HepG2 (cell line): ENCODE data around the gene ANO9. TPM values are rescaled to one million over a fixed set of nuclear protein-coding genes. Genes with fewer than 3 reads are reported as not detected.

Experiments used
- HNRNPLL ChIP-seq: fragments of 200-400 bp; formaldehyde crosslinking; IDR thresholded peaks from 2 replicates; pipeline ENCODE4 v1.6.1; 2017; ENCODE audit warnings: mild to moderate bottlenecking, low read depth, low read length; ENCODE audit not compliant: poor library complexity, severe bottlenecking
- HNRNPUL1 ChIP-seq: fragments of 200-400 bp; formaldehyde crosslinking; IDR thresholded peaks from 2 replicates; pipeline ENCODE4 v1.6.1; 2017; ENCODE audit warnings: low read depth, mild to moderate bottlenecking, low read length, moderate library complexity
- IRF2 ChIP-seq: IDR thresholded peaks from 2 replicates; pipeline ENCODE4 v1.6.1; 2018; ENCODE audit warnings: missing genetic modification reagents, missing compliant biosample characterization
- MZF1 ChIP-seq: sonication (generic); formaldehyde crosslinking; IDR thresholded peaks from 2 replicates; pipeline ENCODE4 v1.8.1; 2023; ENCODE audit warnings: mild to moderate bottlenecking, missing genetic modification reagents, borderline replicate concordance
- NFE2L1 ChIP-seq: sonication (generic); formaldehyde crosslinking; IDR thresholded peaks from 2 replicates; pipeline ENCODE4 v1.4.0; 2020; ENCODE audit warnings: missing genetic modification reagents, mild to moderate bottlenecking, borderline replicate concordance
- NONO ChIP-seq, 2 experiments: fragments of 450-650 bp in 1 of 2; sonication (generic) in 1 of 2; formaldehyde crosslinking in 1 of 2; IDR thresholded peaks in 1 of 2; conservative IDR thresholded peaks in 1 of 2; 2 replicates each; pipeline versions ENCODE4 v1.6.1 to v1.8.0; 2017 to 2022; ENCODE audit warnings: mild to moderate bottlenecking in 1 of 2, missing genetic modification reagents in 1 of 2, moderate library complexity in 1 of 2
- NPAS2 ChIP-seq: sonication (generic); formaldehyde crosslinking; IDR thresholded peaks from 2 replicates; pipeline ENCODE4 v1.8.0; 2022; ENCODE audit warnings: mild to moderate bottlenecking, missing genetic modification reagents, borderline replicate concordance
- POGZ ChIP-seq: sonication (generic); formaldehyde crosslinking; IDR thresholded peaks from 2 replicates; pipeline ENCODE4 v1.4.0; 2020; ENCODE audit warnings: mild to moderate bottlenecking, missing genetic modification reagents
- SSRP1 ChIP-seq: IDR thresholded peaks from 2 replicates; pipeline ENCODE4 v1.6.1; 2016; ENCODE audit warnings: control low read depth
- XBP1 ChIP-seq: sonication (generic); formaldehyde crosslinking; IDR thresholded peaks from 2 replicates; pipeline ENCODE4 v1.5.0; 2020; ENCODE audit warnings: missing genetic modification reagents
- ZNF431 ChIP-seq: sonication (generic); formaldehyde crosslinking; IDR thresholded peaks from 2 replicates; pipeline ENCODE4 v1.9.0; 2022; ENCODE audit warnings: missing genetic modification reagents, low read depth, mild to moderate bottlenecking, borderline replicate concordance
- ZNF546 ChIP-seq: sonication (generic); formaldehyde crosslinking; conservative IDR thresholded peaks from 2 replicates; pipeline ENCODE4 v1.8.1; 2023; ENCODE audit warnings: mild to moderate bottlenecking, missing genetic modification reagents
- ZNF652 ChIP-seq: IDR thresholded peaks from 2 replicates; pipeline ENCODE4 v1.6.1; 2016; ENCODE audit warnings: low read depth, borderline replicate concordance
- ZNF7 ChIP-seq: IDR thresholded peaks from 2 replicates; pipeline ENCODE4 v1.6.1; 2016; ENCODE audit warnings: missing biosample characterization, missing genetic modification reagents
- polyA plus RNA-seq, 8 experiments: library from polyadenylated mRNA; depleted of rRNA in 3 of 8; stranded (reverse) in 7 of 8; unstranded in 1 of 8; fragments of >200 nt; fragmentation: Illumina TruSeq in 4 of 8; extraction: Trizol in 4 of 8; gene quantifications; 2 replicates each; pipeline versions ENCODE4 v1.2.1 to v1.2.3, GENCODE V29; 2011 to 2016; ENCODE audit warnings: low read depth in 4 of 8, missing spikeins in 1 of 8, mixed read lengths in 1 of 8; ENCODE audit not compliant: insufficient read depth in 1 of 8
- total RNA-seq, 5 experiments: library from RNA; depleted of rRNA; stranded (reverse); fragments of >200 nt; fragmentation: Illumina TruSeq; extraction: Trizol; gene quantifications; 2 replicates each; pipeline ENCODE4 v1.2.3, GENCODE V29; 2016; ENCODE audit warnings: low read depth in 1 of 5
- TF ChIP-seq, protein P1 (sequence below): sonication (generic); formaldehyde crosslinking; IDR thresholded peaks from 2 replicates; pipeline ENCODE4 v1.4.0; 2020; ENCODE audit warnings: mild to moderate bottlenecking, missing genetic modification reagents
- TF ChIP-seq, protein P2 (sequence below): sonication (generic); formaldehyde crosslinking; IDR thresholded peaks from 2 replicates; pipeline ENCODE4; 2020; ENCODE audit warnings: missing genetic modification reagents, mild to moderate bottlenecking, borderline replicate concordance
- TF ChIP-seq, protein P3 (sequence below): sonication (generic); formaldehyde crosslinking; IDR thresholded peaks from 2 replicates; pipeline ENCODE4 v1.4.0; 2020; ENCODE audit warnings: missing genetic modification reagents
- TF ChIP-seq, protein P4 (sequence below): IDR thresholded peaks from 2 replicates; pipeline ENCODE4 v1.6.1; 2016; ENCODE audit warnings: missing genetic modification reagents, missing compliant biosample characterization
- TF ChIP-seq, protein P5 (sequence below): sonication (generic); formaldehyde crosslinking; IDR thresholded peaks from 2 replicates; pipeline ENCODE4 v1.4.0; 2020; ENCODE audit warnings: missing genetic modification reagents, mild to moderate bottlenecking, borderline replicate concordance

ANO9 gene
- total and polyA plus RNA-seq, 2 of the 13 experiments (the other 11 are each of a cell fraction or from before 2014, with no cell fraction given), result 8.9 to 14.3 TPM

DNA sequence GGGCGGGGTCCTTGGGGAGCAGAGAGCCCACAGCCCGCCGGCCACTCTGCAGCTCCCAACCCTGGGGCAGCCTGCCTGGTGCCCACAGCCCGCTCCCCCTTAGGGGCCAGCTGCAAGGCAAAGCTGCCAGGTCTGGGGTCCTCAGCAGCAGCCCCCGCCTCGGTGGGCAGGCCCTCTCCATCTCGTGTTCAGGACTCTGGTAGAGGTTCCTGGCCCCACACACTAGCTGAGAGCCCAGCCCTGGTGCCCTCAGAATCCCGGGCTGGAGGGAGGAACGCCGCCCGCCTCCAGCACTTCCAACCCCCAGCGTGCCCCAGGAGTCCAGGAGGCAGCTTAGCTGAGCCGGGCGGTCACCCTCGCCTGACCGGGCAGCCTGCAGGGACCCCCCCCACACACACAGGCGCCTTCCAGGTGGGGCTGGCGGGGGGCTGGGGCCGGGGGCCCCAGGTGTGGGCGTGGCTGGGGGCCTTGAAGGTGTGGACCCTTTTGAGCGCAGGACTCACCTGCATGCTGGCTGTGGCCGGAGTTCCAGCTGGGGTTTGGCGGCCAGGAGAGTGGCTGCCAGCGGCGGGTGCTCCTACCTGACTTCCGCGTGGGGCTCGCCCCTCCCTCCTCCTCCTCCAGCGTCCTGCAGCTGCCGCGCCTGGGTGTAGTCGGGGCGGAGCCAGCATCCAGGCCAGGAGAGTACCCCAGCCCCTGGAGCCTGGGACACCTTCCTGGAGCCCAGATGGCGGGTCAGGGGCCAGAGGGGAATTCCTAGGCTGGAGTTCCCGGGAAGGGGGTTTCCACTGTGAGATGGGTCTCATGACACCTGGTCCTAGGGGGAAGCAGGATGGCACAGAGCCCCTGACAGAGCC lies at the start of gene ANO9 (continued):
- TF ChIP-seq, protein P1, sequence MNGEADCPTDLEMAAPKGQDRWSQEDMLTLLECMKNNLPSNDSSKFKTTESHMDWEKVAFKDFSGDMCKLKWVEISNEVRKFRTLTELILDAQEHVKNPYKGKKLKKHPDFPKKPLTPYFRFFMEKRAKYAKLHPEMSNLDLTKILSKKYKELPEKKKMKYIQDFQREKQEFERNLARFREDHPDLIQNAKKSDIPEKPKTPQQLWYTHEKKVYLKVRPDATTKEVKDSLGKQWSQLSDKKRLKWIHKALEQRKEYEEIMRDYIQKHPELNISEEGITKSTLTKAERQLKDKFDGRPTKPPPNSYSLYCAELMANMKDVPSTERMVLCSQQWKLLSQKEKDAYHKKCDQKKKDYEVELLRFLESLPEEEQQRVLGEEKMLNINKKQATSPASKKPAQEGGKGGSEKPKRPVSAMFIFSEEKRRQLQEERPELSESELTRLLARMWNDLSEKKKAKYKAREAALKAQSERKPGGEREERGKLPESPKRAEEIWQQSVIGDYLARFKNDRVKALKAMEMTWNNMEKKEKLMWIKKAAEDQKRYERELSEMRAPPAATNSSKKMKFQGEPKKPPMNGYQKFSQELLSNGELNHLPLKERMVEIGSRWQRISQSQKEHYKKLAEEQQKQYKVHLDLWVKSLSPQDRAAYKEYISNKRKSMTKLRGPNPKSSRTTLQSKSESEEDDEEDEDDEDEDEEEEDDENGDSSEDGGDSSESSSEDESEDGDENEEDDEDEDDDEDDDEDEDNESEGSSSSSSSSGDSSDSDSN (CRISPR knock-in tag), result 0 out of 2 replicates have a peak, but pooled peaks have one; percentile 14
- TF ChIP-seq ZNF431 (no peak), NONO (IDR thresholded peaks at IDR 0.05) (no peak), NONO (CRISPR knock-in tag; conservative IDR thresholded peaks at IDR 0.05) (no peak), NFE2L1 (CRISPR knock-in tag) (no peak), ZNF546 (no peak), ZNF7 (CRISPR knock-in tag) (no peak), HNRNPUL1 (no peak), POGZ (CRISPR knock-in tag) (no peak), NPAS2 (CRISPR knock-in tag) (no peak), ZNF652 (CRISPR knock-in tag) (no peak), SSRP1 (no peak), IRF2 (no peak), XBP1 (CRISPR knock-in tag) (no peak), HNRNPLL (peak; percentile 24), MZF1 (CRISPR knock-in tag) (no peak)
- TF ChIP-seq, protein P2, sequence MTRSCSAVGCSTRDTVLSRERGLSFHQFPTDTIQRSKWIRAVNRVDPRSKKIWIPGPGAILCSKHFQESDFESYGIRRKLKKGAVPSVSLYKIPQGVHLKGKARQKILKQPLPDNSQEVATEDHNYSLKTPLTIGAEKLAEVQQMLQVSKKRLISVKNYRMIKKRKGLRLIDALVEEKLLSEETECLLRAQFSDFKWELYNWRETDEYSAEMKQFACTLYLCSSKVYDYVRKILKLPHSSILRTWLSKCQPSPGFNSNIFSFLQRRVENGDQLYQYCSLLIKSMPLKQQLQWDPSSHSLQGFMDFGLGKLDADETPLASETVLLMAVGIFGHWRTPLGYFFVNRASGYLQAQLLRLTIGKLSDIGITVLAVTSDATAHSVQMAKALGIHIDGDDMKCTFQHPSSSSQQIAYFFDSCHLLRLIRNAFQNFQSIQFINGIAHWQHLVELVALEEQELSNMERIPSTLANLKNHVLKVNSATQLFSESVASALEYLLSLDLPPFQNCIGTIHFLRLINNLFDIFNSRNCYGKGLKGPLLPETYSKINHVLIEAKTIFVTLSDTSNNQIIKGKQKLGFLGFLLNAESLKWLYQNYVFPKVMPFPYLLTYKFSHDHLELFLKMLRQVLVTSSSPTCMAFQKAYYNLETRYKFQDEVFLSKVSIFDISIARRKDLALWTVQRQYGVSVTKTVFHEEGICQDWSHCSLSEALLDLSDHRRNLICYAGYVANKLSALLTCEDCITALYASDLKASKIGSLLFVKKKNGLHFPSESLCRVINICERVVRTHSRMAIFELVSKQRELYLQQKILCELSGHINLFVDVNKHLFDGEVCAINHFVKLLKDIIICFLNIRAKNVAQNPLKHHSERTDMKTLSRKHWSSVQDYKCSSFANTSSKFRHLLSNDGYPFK (CRISPR knock-in tag), result no peak
- TF ChIP-seq, protein P3, sequence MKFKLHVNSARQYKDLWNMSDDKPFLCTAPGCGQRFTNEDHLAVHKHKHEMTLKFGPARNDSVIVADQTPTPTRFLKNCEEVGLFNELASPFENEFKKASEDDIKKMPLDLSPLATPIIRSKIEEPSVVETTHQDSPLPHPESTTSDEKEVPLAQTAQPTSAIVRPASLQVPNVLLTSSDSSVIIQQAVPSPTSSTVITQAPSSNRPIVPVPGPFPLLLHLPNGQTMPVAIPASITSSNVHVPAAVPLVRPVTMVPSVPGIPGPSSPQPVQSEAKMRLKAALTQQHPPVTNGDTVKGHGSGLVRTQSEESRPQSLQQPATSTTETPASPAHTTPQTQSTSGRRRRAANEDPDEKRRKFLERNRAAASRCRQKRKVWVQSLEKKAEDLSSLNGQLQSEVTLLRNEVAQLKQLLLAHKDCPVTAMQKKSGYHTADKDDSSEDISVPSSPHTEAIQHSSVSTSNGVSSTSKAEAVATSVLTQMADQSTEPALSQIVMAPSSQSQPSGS (CRISPR knock-in tag), result no peak
- TF ChIP-seq, protein P4, sequence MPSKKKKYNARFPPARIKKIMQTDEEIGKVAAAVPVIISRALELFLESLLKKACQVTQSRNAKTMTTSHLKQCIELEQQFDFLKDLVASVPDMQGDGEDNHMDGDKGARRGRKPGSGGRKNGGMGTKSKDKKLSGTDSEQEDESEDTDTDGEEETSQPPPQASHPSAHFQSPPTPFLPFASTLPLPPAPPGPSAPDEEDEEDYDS (CRISPR knock-in tag), result no peak
- TF ChIP-seq, protein P5, sequence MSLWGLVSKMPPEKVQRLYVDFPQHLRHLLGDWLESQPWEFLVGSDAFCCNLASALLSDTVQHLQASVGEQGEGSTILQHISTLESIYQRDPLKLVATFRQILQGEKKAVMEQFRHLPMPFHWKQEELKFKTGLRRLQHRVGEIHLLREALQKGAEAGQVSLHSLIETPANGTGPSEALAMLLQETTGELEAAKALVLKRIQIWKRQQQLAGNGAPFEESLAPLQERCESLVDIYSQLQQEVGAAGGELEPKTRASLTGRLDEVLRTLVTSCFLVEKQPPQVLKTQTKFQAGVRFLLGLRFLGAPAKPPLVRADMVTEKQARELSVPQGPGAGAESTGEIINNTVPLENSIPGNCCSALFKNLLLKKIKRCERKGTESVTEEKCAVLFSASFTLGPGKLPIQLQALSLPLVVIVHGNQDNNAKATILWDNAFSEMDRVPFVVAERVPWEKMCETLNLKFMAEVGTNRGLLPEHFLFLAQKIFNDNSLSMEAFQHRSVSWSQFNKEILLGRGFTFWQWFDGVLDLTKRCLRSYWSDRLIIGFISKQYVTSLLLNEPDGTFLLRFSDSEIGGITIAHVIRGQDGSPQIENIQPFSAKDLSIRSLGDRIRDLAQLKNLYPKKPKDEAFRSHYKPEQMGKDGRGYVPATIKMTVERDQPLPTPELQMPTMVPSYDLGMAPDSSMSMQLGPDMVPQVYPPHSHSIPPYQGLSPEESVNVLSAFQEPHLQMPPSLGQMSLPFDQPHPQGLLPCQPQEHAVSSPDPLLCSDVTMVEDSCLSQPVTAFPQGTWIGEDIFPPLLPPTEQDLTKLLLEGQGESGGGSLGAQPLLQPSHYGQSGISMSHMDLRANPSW (CRISPR knock-in tag), result no peak
